ENCODE results near the gene FBXL17.

- TF ChIP-seq CTCF (IDR thresholded peaks at IDR 0.05) (no peak), EP300 (IDR thresholded peaks at IDR 0.05) (no peak), POLR2A (IDR thresholded peaks at IDR 0.05; ENCODE audit: low read length) (no peak), MAZ (IDR thresholded peaks at IDR 0.05; ENCODE audit: borderline replicate concordance, low read depth, low read length) (no peak), JUNB (IDR thresholded peaks at IDR 0.05) (no peak), KDM1A (IDR thresholded peaks at IDR 0.05; ENCODE audit: low read depth) (no peak), RAD21 (conservative IDR thresholded peaks at IDR 0.05 in 1 of 2, IDR thresholded peaks at IDR 0.05 in 1 of 2) (no peak), JUN (IDR thresholded peaks at IDR 0.05) (no peak), CHD2 (IDR thresholded peaks at IDR 0.05; ENCODE audit: low read length, partially characterized antibody) (no peak)
- TF ChIP-seq, protein P1, sequence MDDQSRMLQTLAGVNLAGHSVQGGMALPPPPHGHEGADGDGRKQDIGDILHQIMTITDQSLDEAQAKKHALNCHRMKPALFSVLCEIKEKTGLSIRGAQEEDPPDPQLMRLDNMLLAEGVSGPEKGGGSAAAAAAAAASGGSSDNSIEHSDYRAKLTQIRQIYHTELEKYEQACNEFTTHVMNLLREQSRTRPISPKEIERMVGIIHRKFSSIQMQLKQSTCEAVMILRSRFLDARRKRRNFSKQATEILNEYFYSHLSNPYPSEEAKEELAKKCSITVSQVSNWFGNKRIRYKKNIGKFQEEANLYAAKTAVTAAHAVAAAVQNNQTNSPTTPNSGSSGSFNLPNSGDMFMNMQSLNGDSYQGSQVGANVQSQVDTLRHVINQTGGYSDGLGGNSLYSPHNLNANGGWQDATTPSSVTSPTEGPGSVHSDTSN (IDR thresholded peaks at IDR 0.05): no peak
Observed at GRCh38 chr5:108361239-108361638, 20.7 kb downstream of the FBXL17 start.

All from A549 (cell line).